ENCODE measurements around the gene ARHGAP6. TPM values are rescaled to one million over a fixed set of nuclear protein-coding genes. Genes with fewer than 3 reads are reported as not detected.
"Not testable (repeated sequence)": the region's sequence is repeated elsewhere in the genome, so short reads cannot be mapped to it uniquely, and the experiment has no call there.

ARHGAP6 gene
- total RNA-seq, 4 donors from 2014 or later: 49.2 to 63.8 (median 51.5) TPM

DNA sequence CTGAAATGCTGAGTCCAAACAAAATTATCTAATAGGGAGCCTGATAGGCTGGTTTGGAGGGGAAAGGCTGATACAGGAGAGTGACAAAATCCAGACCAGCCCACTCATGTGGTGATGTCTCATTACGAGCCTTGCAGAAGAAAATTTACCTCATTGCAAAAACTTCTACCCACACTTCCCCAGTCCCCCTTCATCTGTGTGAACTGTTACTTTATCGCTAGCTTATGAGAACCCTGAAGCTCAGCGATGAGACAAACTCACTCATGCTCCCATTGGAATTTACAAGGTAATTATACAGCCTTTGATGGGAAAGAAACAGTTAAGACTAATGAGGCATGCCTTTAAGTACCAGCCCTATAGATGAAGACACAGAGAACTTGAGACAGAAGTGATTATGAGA, 76.1 kb downstream of the ARHGAP6 start:
- 62 to 84% methylated on average over 3 of the region's 3 CpGs for WGBS, 2 donors
- TF ChIP-seq, protein P1, sequence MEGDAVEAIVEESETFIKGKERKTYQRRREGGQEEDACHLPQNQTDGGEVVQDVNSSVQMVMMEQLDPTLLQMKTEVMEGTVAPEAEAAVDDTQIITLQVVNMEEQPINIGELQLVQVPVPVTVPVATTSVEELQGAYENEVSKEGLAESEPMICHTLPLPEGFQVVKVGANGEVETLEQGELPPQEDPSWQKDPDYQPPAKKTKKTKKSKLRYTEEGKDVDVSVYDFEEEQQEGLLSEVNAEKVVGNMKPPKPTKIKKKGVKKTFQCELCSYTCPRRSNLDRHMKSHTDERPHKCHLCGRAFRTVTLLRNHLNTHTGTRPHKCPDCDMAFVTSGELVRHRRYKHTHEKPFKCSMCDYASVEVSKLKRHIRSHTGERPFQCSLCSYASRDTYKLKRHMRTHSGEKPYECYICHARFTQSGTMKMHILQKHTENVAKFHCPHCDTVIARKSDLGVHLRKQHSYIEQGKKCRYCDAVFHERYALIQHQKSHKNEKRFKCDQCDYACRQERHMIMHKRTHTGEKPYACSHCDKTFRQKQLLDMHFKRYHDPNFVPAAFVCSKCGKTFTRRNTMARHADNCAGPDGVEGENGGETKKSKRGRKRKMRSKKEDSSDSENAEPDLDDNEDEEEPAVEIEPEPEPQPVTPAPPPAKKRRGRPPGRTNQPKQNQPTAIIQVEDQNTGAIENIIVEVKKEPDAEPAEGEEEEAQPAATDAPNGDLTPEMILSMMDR (IDR thresholded peaks at IDR 0.05): no peak
- TF ChIP-seq POLR2A (IDR thresholded peaks at IDR 0.05): no peak
- H3K27ac ChIP-seq: no peak overlapping the region
- H3K4me1 ChIP-seq: no peaks in the 10 kb centered on the region
- intact Hi-C loops (cut with DNase I): no loop called here
- no peaks in the 10 kb centered on the region for H3K36me3 ChIP-seq
- no peaks in the 10 kb centered on the region for H3K9me3 ChIP-seq
- DNase-seq: no peak
- no peaks in the 10 kb centered on the region for H3K27me3 ChIP-seq
- no peak overlapping the region for H3K4me3 ChIP-seq (replicated peaks in 1 of 3)

DNA sequence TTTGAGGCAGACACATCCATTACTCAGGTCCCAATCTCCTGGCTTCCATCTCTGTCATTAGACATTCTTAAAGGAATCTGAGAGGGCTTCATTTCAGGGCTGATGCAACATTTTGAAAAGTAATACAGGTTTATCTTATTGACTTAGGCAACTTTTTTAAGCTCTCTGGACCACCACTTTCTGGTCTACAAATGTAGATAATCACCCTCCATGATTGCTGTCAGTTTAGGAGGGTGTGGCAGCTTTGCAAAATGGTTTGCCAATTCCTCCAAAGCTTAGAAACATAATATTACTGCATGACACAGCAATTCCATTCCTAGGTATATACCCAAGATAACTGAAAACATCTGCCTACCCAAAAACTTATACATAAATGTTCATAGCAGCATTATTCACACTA, 77.6 kb downstream of the ARHGAP6 start:
- no peak for TF ChIP-seq POLR2A (IDR thresholded peaks at IDR 0.05)
- no peaks in the 10 kb centered on the region for H3K36me3 ChIP-seq
- no peaks in the 10 kb centered on the region for H3K9me3 ChIP-seq
- no peak overlapping the region for H3K27ac ChIP-seq
- intact Hi-C loops (cut with DNase I): no loop called here
- DNase-seq: no peak
- no peaks in the 10 kb centered on the region for H3K4me1 ChIP-seq
- H3K27me3 ChIP-seq: no peaks in the 10 kb centered on the region
- no peak overlapping the region for H3K4me3 ChIP-seq (replicated peaks in 1 of 3)

DNA sequence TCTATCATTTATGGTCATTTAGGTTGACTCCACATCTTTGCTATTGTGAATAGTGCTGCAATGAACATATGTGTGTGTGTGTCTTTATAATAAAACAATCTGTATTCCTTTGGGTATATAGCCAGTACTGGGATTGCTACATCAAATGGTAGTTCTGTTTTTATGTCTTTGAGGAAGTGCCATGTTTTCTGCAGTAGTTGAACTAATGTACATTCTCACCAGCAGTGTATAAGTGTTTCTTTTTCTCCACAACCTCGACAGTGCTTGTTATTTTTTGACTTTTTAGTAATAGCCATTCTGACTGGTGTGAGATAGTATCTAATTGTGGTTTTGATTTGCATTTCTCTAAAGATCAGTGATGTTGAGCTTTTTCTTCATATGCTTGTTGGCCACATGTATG, 80.5 kb downstream of the ARHGAP6 start:
- Histone ChIP-seq H3K36me3 (no peaks in the 10 kb centered on the region), H3K9me3 (no peaks in the 10 kb centered on the region), H3K4me1 (no peaks in the 10 kb centered on the region), H3K27ac (no peak overlapping the region), H3K4me3 (replicated peaks in 1 of 3) (no peak overlapping the region), H3K27me3 (no peaks in the 10 kb centered on the region)
- intact Hi-C loops (cut with DNase I): no loop called here
- TF ChIP-seq, protein P1 (IDR thresholded peaks at IDR 0.05): no peak
- TF ChIP-seq POLR2A (IDR thresholded peaks at IDR 0.05): no peak
- whole genome bisulfite sequencing, 2 donors: 65 to 70% methylated on average over 1 of the region's 1 CpG
- no peak for DNase-seq

DNA sequence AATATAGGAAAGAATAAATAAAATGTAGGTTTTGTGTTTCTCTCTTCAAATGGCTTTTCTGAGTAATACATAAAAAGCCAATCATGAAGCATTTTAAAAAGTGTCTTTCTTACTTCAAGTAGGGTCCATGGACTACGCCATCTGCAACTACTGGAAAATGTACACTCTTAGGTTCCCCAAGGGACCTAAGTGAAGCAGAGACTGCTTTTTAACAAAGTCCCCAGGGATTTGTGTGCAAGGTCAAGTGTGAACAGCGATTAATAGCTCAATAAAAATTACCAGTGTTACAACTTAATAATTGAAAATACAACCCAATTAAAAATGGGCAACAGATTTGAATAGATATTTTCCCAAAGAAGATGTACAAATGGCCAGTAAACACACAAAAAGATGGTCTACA, 84.9 kb downstream of the ARHGAP6 start:
- TF ChIP-seq, protein P1 (IDR thresholded peaks at IDR 0.05): no peak
- no peak for TF ChIP-seq POLR2A (IDR thresholded peaks at IDR 0.05)
- intact Hi-C loops (cut with DNase I): no loop called here
- Histone ChIP-seq H3K4me1 (no peaks in the 10 kb centered on the region), H3K4me3 (replicated peaks in 1 of 3) (no peak overlapping the region), H3K27ac (no peak overlapping the region), H3K9me3 (no peaks in the 10 kb centered on the region), H3K36me3 (no peaks in the 10 kb centered on the region), H3K27me3 (no peaks in the 10 kb centered on the region)
- DNase-seq: no peak
- 90 to 95% methylated on average over 2 of the region's 2 CpGs for WGBS, 2 donors

DNA sequence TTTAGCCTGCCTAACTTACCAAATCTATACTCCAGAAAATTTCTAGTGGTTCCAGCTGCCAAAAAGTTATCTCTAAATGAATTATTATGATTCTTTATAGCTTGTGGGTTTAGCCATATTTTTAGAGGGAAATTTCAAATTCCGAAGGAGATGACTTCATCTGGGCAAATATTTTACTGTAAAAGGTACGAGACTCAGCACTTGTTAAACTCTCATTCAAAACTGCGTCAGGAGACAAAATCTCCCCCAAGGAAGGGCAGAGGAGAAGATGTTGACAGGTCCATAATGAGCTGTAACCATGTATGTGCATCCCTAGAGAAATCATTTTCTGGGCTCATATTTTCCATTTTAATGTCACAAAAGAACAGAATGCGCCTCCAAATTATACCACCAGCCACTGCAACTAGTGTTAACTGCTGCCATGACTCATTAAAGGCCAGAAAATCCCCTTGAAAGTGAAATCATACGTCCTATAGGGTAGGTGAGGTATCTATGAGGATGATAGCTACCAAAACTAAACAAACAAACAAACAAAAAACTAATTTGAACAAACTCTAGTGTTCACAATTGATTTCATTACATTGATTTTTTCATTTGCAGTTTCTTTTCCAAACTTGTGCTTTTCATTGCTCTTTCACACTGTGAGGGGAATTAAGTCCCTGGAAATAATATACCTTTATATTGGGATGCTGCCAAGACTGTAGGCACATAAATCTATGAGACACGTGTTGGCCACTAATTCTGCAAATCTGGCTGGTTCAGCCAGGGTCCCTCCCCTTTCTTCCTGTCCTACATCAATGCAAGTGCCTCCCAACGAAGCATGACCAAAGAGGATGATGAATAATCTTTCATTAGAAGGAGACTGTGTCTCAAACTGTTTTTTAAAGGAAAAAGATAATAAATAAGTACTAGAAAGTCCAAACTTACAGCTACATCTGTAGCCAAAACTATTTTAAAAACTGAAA, 85.8 kb downstream of the ARHGAP6 start:
- TF ChIP-seq, protein P1 (IDR thresholded peaks at IDR 0.05): no peak
- no peak for TF ChIP-seq POLR2A (IDR thresholded peaks at IDR 0.05)
- Histone ChIP-seq H3K27ac (no peak overlapping the region), H3K4me1 (no peaks in the 10 kb centered on the region), H3K9me3 (no peaks in the 10 kb centered on the region), H3K27me3 (no peaks in the 10 kb centered on the region), H3K4me3 (replicated peaks in 1 of 3) (no peak overlapping the region), H3K36me3 (no peaks in the 10 kb centered on the region)
- WGBS, 2 donors: 58 to 62% methylated on average over 7 of the region's 7 CpGs
- no peak for DNase-seq
- intact Hi-C loops (cut with DNase I): no loop called here

DNA sequence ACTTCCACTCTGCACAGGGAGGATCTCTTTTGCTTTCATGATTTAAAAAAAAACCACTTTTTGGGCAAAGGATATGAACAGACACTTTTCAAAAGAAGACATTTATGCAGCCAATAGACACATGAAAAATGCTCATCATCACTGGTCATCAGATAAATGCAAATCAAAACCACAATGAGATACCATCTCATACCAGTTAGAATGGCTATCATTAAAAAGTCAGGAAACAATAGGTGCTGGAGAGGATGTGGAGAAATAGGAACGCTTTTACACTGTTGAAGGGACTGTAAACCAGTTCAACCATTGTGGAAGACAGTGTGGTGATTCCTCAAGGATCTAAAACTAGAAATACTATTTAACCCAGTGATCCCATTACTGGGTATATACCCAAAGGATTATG, 87.4 kb downstream of the ARHGAP6 start:
- H3K4me3 ChIP-seq (replicated peaks in 1 of 3); H3K9me3 ChIP-seq; intact Hi-C loops (cut with DNase I); H3K4me1 ChIP-seq; DNase-seq; H3K27ac ChIP-seq; H3K36me3 ChIP-seq; H3K27me3 ChIP-seq: not testable (repeated sequence)
- 100% methylated on average over 1 of the region's 1 CpG for WGBS, 2 donors

All from thyroid gland (tissue), 4 donors.